NCI-H345 treated with DMSO at 0.1 percent for 48 hours (cell line): Measurements from ENCODE around the gene PIR.

ENCODE experiments used
- DNase-seq: peaks from one replicate; lab custom pipeline; 2025; ENCODE audit not compliant: unreplicated experiment; lab: John Stamatoyannopoulos, UW

PIR gene

DNA sequence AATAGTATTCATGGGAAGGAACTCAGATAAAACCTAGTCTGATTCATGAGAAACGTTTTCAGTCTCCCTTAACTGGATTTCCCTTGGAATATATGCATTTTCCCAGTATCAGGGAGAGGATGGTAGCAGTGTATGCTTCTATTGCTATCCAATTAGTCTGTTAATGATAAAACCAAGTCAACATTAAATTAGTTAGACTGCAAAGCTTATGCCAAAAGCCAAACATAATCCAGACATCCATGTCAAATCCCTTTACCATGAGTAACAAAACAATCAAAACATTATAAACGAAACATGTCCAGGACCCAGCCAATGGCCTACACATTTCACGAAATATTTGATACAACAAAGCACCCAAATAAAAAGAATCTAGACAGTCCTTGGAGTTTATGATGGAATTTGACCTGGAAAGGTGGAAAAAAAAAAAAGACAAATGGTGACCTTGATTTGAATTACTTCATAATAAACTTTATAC is 74.4 kb downstream of the PIR start:
- no peak for DNase-seq

DNA sequence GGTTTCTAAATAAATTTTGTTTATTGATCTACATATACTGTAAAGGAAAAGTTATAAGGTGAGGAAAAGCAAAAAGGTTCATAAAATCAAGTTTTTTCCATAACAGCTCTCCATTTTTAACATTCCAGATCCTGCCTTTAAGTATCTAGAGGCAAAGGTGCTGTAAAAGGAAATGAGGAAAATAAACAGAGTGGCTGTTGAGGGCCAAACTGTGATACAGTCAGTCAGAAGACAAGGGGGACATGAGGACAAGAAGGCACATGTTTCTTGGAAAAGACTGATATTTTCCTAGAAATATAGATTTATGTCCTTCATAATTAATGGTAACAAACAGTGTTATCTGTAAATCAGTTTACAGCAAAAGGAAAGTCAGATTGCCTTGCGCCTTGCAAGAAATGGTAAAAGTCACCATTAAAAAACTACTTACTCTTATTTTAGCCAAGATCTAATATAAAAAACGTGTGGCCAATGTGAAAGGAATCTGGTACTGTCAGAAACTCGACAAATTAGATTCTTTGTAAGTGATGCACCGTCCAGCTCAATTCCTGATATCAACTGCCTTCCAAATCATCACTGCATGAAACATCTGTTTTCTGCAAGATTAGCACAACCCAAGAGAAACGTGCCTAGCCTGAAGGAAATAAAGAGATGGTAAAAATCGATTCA is 75.0 kb downstream of the PIR start:
- no peak for DNase-seq

DNA sequence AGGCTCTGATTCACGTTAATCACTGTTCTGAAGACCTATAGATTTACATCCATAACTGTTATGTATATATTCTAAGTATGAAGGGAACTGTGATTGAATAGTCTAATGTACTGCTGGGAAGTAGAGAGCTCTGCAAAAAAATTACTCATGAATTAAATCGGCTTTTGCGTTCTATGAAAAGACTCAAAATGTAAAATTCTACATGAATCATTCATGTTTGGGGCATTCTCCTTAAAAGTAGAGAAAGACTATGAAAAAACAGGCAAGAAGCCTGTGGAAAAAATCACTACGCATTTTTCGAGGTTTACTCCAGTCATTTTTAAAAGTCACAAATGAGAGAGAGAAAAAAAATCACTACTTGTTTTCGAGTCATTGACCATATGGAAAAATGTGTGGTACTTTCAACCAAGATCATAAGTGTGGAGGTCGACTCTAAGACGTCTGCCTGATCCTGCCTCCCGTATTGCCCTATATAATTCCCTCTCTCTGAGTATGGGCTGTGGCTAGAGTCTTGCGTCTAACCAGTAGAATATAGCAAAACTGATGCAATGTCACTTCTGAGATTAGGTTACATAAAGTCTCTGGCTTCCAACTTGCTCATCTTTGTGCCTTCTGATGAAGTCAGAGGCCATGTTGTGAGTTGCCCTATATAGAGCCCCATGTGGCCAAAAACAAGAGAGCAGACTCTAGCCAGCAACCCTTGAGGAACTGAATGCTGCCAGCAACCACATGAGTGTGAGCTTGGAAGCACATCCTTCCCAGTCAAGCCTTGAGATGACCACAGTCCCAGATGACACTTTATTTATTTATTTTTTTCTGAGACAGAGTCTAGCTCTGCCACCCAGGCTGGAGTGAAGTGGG is 76.8 kb downstream of the PIR start:
- DNase-seq: no peak

DNA sequence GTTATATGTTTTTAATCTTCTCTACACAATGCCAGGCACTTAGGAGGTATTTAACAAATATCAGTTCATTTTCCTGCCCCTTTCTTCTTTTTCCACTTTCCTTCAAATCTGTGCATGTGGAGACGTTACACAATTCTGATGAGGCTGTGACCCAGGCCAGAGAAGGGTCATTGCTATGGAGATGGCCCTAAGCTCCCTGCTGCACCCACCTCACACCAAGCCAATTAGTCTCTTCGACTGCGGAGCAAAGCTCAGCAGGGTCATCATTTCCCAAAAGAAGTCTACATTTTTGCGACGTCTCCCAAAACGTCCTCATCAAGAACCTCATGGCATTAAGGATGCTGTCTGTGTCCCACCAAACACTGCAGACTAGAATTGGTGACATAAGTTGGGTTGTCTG is 80.0 kb downstream of the PIR start:
- no peak for DNase-seq

DNA sequence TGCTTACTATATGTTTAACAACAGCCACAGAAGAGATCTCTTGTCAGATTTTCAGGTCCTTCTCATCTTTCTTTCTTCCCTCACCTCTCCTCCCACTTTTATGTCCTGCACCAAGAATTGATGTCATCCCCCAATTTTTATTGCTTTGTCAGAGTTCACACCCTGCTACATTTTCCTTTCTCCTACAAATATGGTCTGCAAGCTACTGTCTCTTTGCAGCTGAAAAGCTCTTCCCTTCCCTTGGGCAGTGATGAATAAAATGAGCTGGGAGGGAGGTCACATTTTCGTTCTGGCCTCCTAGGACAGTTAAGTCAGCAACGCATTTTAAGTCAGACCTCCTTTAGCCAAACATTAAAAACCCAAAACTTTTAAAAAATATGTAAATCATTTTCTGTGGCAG is 82.2 kb downstream of the PIR start:
- DNase-seq: no peak

DNA sequence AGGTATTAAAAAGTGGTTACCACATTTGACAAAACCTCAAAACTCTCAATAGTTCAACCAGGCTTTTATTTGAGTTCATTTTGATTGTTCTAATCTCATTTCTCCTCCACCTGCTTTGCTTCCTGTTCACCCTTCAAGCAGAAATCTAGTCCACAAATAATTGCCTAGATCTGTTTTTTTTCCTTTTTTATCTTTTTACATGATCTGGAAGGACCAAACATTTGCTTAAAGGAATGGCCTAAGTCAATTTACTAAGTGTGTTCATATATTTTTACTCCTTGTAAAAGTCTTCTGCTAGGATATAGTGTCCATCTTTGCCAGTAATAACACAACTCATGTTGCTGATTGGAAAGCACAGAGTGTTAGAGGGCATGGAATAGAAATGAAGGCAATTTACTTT is 82.7 kb downstream of the PIR start:
- no peak for DNase-seq

DNA sequence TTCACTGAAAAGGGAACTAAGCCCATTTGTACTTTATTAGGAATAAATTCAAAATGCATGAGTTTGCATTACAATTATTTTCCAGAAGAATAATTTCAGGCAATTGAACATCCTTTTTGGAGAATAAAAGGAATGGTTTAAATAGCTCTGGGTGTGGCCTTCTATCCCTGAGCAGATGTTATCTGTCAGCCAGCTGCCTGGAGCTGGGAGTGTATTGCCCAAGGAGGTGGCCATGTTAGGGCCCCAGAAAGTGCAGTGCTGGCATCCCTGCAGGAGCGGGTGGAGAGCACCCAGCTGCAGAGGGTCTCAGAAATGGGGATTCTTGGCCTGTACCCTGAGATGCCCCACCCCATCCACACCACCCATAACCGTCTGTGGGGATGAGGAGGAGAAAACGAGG is 87.3 kb downstream of the PIR start:
- no peak for DNase-seq

DNA sequence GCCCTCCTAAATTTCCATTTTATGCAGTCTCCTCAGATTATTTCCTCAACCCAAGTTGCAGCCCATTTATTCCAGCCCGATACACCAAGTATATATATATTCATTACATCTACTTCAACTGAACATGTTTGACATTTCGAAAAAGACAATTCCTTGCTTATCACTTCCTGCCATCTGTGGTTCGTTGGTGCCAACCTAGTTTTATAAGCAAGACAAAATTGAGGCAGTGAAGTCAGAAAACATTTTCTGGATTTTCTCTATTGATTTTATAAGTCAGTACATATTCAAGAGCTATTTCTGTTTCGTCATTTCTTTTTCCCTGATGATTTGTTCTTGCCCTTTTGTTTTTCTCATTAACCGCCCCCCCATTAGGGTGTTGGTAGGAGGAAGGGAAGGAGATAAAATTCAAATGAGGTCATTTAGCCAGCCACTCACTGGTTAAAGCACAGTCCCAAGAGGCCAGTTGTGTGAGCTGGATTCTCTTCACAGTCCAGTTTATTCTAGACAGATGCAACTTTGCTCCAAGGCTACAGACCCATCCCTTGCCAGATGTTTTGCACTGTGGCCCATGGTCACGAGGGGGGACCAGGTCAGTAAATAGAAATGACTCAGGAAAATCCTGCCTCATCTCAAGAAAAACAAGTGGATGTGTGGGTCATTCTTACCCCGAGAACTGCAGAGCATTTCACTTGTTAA is 88.6 kb downstream of the PIR start:
- no peak for DNase-seq

DNA sequence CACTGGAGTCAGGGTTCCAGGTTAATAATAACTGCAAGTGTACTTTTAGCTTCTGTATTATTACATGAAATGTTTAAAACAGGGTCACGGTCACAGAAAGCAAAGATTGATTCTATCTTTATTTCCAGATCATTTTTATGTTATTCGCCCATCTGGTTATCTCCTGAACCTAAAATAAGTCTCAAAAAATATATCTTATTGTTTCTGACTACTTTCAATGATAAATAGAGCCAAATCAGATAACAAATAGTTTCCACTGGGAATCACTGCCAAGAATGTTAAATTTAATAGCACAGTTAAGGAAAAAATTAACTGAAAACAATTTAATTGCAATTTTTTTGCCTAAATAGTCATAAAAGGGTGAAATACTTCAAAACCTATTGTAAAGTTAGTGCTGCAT is 91.8 kb downstream of the PIR start:
- no peak for DNase-seq

DNA sequence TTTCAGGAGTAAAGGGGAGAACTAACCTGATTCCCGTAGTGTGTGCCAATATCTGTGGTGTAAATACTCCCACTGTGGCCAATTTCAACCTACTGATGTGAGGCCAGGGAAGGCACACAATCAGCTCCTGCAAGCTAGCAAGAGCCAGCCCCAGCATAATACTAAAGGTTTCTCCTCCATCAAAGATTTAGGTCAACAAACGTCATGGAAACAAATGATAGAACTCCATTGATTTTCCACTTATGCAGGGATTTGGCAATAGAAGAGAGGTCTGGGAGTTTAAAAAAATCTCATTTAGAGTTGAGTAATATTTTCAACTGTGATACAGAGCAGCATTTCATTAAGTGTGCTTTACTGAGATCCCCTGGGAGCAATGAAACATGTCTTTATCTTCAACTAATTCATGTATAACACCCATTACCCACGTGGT is 93.2 kb downstream of the PIR start:
- no peak for DNase-seq

DNA sequence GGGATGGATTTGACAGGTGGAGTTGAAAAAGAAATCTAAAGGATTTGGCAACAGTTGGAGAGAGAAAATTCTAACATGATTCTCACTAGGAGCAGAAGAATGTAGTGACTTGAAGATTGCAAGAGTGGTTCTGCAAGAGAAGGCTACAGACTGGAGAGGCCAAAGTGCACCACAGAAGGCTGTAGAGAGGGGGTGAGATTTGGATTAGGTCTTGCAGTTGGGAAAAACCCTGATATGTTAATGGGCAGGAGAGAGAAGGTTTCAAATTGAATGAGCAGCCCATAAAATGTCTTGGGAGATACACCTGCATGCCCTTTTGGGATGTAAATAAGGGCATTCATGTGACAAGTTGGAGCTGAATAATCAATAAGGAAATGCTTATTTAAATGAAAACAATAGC is 94.3 kb downstream of the PIR start:
- DNase-seq: no peak

DNA sequence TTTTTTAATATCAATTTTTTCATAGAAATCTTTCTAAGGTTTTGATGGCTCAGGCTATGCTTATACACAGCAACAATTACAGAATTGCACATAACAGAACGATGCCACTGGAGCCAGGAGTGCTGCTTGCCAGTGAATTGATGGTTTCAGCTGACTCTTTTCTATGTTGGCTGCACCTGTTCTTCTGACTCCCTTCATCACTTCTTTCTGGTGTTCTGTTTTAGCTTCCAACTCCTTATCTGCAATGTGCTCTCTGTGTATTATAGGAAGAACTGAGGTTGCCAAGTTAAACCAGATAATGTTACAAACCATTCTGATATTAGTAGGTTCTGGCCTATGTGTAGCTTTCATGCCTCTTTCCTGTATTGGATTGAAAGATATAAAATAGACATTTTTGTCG is 97.3 kb downstream of the PIR start:
- DNase-seq: no peak

DNA sequence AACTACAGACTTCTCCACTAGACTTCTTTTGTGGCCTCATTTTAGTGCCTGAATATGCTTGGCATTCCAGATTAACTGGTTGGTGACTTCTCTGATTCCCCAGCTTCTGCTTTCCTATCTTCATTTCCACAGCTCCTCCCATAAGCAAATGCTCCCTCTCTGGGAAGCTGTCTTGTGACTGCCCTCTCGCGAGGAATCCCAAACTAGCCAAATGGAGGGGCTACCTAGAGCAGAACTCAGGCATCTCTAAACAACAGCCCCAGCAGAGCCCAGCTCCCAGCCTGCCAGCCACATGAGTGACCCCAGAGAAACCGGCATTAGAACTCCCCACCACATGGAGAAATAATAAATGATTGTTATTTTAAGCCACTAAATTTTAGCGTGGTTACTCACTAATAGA is 101.3 kb downstream of the PIR start:
- DNase-seq: no peak

DNA sequence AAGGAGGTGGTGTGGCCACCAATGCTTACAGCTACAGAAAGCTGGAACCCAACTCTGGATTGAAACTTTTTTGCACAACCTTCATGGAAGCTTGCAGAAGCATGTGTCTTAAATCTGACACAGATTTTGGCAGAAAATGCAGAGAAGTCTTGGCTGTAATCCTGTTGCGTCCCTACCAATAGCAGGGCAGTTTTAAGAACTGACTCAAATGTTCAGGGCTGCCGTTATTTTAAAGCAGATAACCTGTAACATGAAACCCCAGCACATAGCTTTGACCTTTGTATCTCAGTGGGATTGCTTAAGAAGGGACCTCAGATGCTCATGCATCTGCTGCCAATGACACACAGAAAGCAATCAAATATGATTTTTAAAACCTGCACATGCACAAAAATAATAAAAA is 108.8 kb downstream of the PIR start, which contains the start of gene VEGFD:
Gene VEGFD, minus strand, starts transcription at position 110 of the 400 bp plus-strand sequence. CDS start 467 bp downstream, outside the sequence.
- no peak for DNase-seq

DNA sequence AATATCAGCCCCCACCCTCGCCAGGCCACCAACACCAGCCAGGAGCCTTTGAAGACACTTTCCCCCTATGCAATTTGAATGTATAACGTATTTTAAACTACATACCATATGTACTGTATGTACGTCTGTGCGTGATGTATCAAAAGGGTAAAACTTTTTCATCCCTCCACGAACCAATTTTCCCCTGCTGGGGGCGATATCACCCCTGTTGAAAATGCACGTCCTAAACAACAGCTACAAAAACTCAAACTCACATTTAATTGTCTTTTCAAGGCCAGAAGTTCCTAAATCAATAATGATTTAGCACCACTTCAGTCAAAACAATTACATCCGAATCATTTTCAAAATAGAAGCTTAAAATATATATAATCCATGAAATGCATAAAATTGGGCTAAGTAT is 110.3 kb downstream of the PIR start:
- DNase-seq: no peak

DNA sequence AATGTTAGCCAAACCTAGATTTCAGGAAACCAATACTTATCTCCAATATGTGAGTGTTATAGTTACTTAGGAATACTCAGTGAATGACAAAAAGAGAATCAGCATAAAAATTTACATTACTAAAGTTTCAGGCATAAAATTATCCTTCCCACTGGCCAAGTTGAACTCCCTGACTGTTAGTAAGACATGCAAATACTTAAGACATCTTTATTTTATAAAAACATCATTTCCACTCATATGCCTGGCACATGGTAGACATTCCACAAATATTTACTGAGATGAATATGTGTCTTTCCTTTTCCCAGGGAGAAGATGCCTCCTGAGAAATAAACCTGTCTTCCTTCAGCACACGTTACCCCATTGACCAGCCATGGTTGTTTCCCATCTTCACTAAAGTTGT is 116.2 kb downstream of the PIR start:
- DNase-seq: no peak

DNA sequence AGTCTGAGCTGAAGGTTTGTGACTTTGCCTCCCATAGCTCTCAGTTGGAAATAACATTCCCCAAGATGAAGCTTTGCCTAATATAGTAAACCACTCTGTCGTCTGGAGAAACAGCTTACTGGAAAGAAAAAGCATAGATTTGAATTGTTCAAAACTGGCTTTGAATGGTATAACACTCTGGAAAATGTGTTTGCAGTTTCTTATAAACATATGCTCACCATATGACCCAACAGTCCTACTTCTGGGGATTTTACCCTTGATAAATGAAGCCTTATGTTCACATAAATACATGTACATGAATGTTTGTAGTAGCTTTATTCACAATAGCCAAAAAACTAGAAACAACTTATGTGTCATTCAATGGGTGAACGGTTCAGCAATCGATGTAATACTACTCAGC is 119.2 kb downstream of the PIR start:
- no peak for DNase-seq

DNA sequence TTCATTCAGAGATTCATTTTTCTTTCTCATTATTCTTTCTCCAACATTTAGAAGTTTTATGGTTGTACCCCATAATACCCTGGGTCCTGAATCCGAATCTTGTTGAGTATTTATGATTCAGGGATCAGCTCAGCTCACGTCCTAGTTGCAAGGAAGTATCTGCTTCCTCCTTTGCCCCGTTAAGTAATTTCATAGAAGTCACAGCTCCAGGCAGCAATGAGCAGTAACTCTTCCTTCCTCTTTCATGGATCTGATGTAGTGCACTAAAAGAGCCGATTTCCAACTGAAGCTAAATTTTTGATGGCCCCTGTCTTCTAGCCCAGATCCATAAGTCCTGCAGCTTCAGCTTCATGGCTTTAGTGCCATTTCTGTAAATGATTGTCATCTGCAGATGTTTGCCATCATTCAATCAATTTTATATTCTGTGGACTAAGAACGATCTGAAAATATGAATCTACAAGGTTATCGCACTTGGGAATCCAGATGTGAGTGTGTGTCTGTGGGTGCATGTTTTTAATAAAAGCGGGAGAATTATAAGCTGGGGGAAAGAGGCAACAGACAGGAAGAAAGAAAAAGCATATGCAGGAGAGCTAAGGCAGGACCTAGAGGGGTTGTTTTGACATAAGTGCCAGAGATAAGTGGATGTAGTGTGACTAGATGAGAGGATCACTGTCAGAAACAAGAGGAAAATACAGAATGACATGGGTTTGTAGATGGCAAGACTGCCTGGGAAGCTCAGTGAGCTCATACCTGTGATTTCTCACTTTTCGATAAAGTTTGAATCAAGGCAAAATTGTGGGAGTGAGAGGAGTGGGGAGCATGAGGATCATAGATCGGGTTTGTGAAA is 126.4 kb downstream of the PIR start:
- no peak for DNase-seq

DNA sequence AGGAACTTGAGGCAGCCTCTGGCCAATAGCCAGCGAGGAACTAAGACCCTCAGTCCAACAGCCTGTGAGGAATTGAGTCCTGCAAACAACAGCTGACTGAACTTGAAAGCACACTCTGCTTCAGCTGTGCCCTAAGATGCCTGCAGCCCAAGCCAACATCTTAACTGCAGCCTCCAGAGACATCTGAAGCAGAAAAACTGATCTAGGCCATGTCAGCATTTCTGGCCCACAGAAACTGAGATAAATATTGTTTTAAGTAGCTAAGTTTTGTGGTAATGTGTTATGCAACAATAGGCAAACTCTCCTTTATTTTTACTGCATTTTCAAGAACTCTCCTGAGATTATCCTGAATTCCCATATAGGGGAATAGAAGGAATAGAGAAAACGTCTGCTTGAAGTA is 133.4 kb downstream of the PIR start:
- DNase-seq: no peak

DNA sequence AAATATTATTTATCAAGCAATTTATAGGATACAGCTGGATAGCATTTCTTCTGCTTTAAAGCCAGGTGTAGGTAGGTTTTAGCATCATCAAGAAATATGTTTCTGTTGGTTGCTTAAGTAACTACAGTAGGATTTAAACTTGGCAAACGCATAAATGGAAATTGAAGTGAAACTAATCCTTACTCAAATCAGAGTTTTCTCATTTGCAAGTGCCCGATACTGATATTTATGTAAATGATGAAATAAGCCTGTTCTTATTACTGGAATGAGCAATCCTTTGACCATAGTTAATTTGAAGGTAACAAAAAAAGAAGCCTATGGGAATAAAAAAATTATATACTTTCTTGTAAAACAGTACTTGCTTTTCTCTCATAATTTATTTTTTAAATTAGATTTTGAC is 134.6 kb downstream of the PIR start:
- no peak for DNase-seq

DNA sequence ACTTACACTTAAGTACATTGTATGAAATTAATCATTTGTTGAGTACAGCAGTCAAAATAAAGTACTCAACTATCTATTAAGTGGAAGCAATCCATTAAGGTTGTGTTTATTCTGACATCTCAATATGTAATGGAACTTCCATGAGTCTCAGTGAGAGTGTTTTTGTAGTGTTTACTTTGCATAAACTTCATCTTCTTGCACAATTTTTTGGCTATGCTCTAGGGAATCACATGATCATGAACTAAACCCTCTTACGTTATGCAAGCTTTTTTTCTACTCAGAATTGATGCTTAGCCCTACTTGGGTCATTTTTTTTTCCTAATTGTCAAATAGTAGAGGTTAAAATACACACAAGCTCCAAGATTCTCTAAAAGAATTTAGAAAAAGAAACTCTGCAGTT is 136.7 kb downstream of the PIR start:
- DNase-seq: no peak
